PC-9 (cell line): Measurements from ENCODE around the gene NFATC1.

Experiments
- CTCF ChIP-seq: fragments of 200-600 bp; sonication (generic); conservative IDR thresholded peaks from 2 replicates; pipeline ENCODE4 v1.6.1; 2017; ENCODE audit warnings: mixed run types, antibody characterized with exemption, mild to moderate bottlenecking, moderate library complexity
- EZH2 ChIP-seq: fragments of 200-600 bp; sonication (generic); IDR thresholded peaks from 2 replicates; pipeline ENCODE4 v1.8.0; 2017; ENCODE audit warnings: antibody characterized with exemption, low read depth

- TF ChIP-seq CTCF (no peak), EZH2 (no peak)
Observed at GRCh38 chr18:79526468-79527460, 131.0 kb downstream of the NFATC1 start.
